GM19324 (cell line): ENCODE data around the gene LONP2.
"Not testable (repeated sequence)": the region's sequence is repeated elsewhere in the genome, so short reads cannot be mapped to it uniquely, and the experiment has no call there.

Experiments
- ATAC-seq: cut with Tn5 transposase; IDR thresholded peaks from one replicate; pipeline ENCODE4 v1.9.1; 2021; ENCODE audit warnings: mild to moderate bottlenecking, moderate library complexity; ENCODE audit not compliant: unreplicated experiment, low FRiP score

LONP2 gene

DNA sequence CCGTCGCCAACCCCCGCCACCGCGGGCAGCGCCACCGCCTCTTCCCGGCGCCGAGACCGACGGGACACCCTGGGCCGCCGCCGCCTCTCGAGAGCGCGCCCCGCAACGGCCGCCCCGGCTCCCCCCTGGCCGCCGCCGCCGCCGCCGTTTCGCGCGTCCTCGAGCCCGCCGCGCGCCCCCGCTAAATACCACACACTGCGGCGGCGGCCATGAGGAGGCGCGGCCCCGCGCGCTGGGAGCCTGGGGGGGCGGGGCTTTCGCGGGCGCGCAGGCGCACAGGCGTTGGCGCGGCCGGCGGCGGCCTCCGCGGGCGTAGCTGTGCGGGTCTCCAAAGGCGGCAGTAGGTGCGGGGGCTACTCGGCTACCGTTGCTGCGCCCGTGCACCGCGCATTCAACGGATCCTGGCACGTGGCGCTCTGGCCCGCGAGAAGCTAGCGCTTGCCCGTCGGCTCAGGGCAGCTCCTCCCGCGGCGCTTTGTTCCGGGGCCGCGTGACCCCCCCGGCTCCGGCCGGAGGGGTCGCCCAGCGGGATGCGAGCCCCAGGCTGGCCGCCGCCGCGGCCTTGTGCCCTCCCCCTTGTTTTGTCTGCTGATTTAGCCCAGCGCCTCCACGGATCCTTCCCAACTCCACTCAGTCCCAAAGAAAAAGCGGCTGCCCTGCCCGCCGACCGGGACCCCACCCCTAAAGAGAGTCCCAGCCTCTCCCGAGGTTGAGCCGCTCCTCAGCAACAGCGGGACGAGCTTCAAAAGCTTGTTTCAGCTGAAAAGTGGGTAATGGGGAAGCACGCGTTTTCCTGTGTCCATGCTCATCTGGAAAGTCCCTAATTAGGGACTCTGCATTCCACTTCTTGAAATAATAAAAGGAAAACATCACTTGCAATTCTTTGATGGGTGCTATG, 141.4 kb downstream of the LONP2 start, which contains the start of gene SIAH1:
TSS of gene SIAH1 (minus strand) at position 161 of the 898 bp plus-strand sequence. CDS start 22,985 bp downstream, outside the sequence.
- ATAC-seq: peak; percentile 81

DNA sequence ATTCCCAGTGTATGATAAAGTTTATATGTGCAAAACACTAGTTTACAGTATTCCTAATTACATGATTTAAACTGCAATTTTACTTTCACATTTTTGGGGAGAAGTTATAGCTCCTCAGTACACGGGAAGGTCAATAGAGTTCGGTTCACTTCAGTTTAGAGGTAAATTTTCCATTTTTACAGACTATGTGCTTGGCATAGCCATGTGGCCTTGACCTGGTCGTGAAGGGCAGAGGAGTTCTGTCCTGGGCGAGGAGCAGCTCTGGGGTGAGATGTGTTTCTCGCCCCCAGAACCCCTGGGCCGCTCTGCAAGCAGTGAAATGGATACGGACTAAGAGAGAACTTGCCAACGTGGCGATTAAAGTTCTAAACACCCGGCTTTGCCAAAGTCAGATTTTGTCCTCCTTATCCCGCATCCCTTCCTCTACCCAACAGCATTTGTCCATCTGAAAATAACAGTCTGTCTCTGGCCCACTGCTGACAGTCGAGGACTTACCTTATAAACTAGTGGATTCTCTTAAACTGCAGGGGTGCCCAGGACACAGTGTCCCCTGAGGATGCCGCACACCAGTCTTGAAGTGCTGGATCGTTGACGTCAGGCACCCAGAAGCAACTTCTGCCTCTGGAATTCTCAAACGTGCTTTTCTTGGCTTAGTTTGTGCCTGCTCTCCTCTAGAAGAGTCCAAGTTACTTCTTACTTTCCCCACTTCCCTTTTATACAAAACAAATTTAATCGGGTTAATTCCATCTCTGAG, 142.6 kb downstream of the LONP2 start:
- no peak for ATAC-seq

GRCh38 chr16:48392407-48392806, 148.3 kb downstream of the LONP2 start:
- ATAC-seq: no peak

DNA sequence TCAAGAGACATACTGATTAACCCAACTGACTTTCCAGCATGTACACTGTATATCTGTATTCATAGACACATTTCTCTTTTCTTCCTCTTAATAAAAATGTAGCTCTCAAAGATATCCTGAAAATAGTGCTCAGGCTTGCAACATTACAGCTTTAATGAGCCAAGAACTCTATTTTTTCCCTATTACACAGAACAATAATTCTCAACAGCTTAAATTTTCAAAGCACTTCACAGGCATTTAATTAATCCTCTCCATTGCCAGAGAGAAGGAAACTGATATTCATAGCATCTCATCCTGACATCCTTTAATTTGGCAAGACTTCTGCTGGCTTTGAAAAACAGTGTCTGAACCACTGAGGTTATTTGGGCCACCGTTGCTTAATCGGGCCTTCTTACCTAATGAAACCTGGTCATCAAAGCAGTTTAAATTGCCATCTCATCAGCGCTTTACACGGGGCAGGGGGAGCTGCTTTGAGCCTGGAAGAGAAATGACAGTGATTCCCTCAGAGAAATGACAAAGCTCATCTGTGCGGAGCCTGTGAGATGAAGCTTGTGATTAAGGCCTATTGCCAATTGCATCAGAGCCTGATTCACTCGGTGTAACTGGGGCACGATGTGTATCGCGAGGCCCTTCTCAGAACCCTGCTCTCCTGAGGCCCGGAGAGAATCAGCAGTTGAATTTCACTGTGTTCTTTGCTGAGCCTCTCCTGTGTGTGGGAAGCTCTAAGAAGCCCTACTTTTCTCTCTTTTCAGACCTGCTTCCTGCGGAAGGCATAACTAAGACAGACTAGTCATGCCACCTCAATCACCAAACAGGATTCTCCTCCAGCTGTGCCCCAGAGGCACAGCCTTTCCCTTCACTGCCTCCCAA, 149.6 kb downstream of the LONP2 start:
- ATAC-seq: no peak

DNA sequence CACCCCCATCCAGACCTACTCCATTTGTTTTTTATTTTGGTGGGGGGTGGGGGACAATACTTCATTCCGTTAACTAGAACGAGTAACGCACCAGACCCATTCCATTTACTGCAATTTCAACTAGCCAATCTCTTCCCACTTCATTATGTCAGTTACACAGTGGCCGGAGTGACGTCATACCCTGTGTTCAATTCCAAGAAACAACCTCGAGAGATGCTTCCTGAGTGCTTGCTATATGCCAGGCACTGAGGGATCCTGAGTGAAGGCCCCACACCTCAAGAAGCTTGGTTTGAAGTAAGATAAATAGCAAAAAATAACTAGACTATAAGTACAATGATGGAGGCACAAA, 150.2 kb downstream of the LONP2 start:
- ATAC-seq: no peak

GRCh38 chr16:48395375-48395774, 151.3 kb downstream of the LONP2 start:
- ATAC-seq: no peak

- ATAC-seq: not testable (repeated sequence)
These were observed 158.4 kb downstream of the LONP2 start for GRCh38 chr16:48402547-48402946.

DNA sequence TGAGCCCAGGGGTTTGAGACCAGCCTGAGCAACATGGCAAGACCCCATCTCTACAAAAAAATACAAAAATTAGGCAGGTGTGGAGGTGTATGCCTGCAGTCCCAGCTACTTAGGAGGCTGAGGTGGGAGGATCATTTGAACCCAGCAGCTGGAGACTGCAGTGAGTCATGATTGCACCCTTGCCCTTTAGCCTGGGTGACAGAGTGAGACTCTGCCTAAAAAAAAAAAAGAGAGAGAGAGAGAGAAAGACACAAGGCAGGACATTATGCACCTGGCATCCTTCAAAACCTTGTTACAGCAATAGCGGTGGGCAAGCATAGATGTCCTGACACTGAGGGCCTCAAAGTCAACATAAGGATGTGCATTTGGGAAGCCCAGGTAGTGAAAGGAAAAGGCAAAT, 161.1 kb downstream of the LONP2 start:
- ATAC-seq: no peak

GRCh38 chr16:48405907-48406306, 161.8 kb downstream of the LONP2 start:
- no peak for ATAC-seq
